ENCODE measurements around the gene SIRPB1. TPM values are rescaled to one million over a fixed set of nuclear protein-coding genes. Genes with fewer than 3 reads are reported as not detected.

SIRPB1 gene
- total and polyA plus RNA-seq, 7 donors, result 0.36 to 5.2 (median 1.7) TPM; not detected in 1

- H3K4me1 ChIP-seq, result no peaks in the 10 kb centered on the region
- no peaks in the 10 kb centered on the region for H3K27me3 ChIP-seq
- intact Hi-C loops (cut with DNase I), result no loop called here
- H3K27ac ChIP-seq, result no peak overlapping the region
- WGBS, 2 donors, result 78 to 91% methylated on average over 3 of the region's 3 CpGs
- H3K9me3 ChIP-seq, result no peaks in the 10 kb centered on the region
- no peak overlapping the region for H3K4me3 ChIP-seq
- no peaks in the 10 kb centered on the region for H3K36me3 ChIP-seq
- DNase-seq, result no peak
- TF ChIP-seq CTCF (IDR thresholded peaks at IDR 0.05) (no peak), POLR2AphosphoS5 (IDR thresholded peaks at IDR 0.05) (no peak), EP300 (IDR thresholded peaks at IDR 0.05) (no peak), POLR2A (IDR thresholded peaks at IDR 0.05) (no peak)
Measured at GRCh38 chr20:1665345-1665744, 45.5 kb upstream of the SIRPB1 start.

- no peak for DNase-seq
- no peaks in the 10 kb centered on the region for H3K4me1 ChIP-seq
- H3K27ac ChIP-seq, result no peak overlapping the region
- H3K27me3 ChIP-seq, result no peaks in the 10 kb centered on the region
- no peak overlapping the region for H3K4me3 ChIP-seq
- no peaks in the 10 kb centered on the region for H3K36me3 ChIP-seq
- intact Hi-C loops (cut with DNase I), result no loop called here
- TF ChIP-seq CTCF (IDR thresholded peaks at IDR 0.05) (no peak), POLR2A (IDR thresholded peaks at IDR 0.05) (no peak)
- no peaks in the 10 kb centered on the region for H3K9me3 ChIP-seq
- 47 to 77% methylated on average over 5 of the region's 5 CpGs for WGBS, 2 donors
Measured at GRCh38 chr20:1664911-1665310, 45.1 kb upstream of the SIRPB1 start.

- intact Hi-C loops (cut with DNase I), result no loop called here
- Histone ChIP-seq H3K4me1 (no peaks in the 10 kb centered on the region), H3K4me3 (no peak overlapping the region), H3K9me3 (no peaks in the 10 kb centered on the region), H3K27ac (no peak overlapping the region), H3K27me3 (no peaks in the 10 kb centered on the region), H3K36me3 (no peaks in the 10 kb centered on the region)
- no peak for DNase-seq
- TF ChIP-seq EP300 (IDR thresholded peaks at IDR 0.05), result no peak
- no peak for TF ChIP-seq POLR2AphosphoS5 (IDR thresholded peaks at IDR 0.05)
- no peak for TF ChIP-seq POLR2A (IDR thresholded peaks at IDR 0.05)
- TF ChIP-seq CTCF (IDR thresholded peaks at IDR 0.05), result no peak
- 50 to 80% methylated on average over 2 of the region's 2 CpGs for WGBS, 2 donors
Measured at GRCh38 chr20:1663917-1664316, 44.1 kb upstream of the SIRPB1 start.

- Histone ChIP-seq H3K27ac (no peak overlapping the region), H3K4me3 (no peak overlapping the region), H3K36me3 (no peaks in the 10 kb centered on the region), H3K9me3 (no peaks in the 10 kb centered on the region), H3K27me3 (no peaks in the 10 kb centered on the region), H3K4me1 (no peaks in the 10 kb centered on the region)
- DNase-seq, result no peak
- intact Hi-C loops (cut with DNase I), result no loop called here
- WGBS, 2 donors, result 19 to 34% methylated on average over 2 of the region's 2 CpGs
- TF ChIP-seq POLR2AphosphoS5 (IDR thresholded peaks at IDR 0.05), result no peak
- TF ChIP-seq POLR2A (IDR thresholded peaks at IDR 0.05), result no peak
- TF ChIP-seq CTCF (IDR thresholded peaks at IDR 0.05), result no peak
- no peak for TF ChIP-seq EP300 (IDR thresholded peaks at IDR 0.05)
Measured at GRCh38 chr20:1661542-1662299, 41.9 kb upstream of the SIRPB1 start.

GRCh38 chr20:1660246-1660645 lies 40.4 kb upstream of the SIRPB1 start:
- Histone ChIP-seq H3K9me3 (no peaks in the 10 kb centered on the region), H3K27me3 (no peaks in the 10 kb centered on the region), H3K4me3 (no peak overlapping the region), H3K4me1 (no peaks in the 10 kb centered on the region), H3K36me3 (no peaks in the 10 kb centered on the region), H3K27ac (no peak overlapping the region)
- intact Hi-C loops (cut with DNase I), result no loop called here
- no peak for DNase-seq
- TF ChIP-seq EP300 (IDR thresholded peaks at IDR 0.05) (no peak), POLR2A (IDR thresholded peaks at IDR 0.05) (no peak), CTCF (IDR thresholded peaks at IDR 0.05) (no peak), POLR2AphosphoS5 (IDR thresholded peaks at IDR 0.05) (no peak)
- 50 to 68% methylated on average over 2 of the region's 2 CpGs for WGBS, 2 donors

Measured in sigmoid colon (tissue), 7 donors.